Measurements from ENCODE around the gene MAP2K5. TPM values are rescaled to one million over a fixed set of nuclear protein-coding genes. Genes with fewer than 3 reads are reported as not detected.

The MAP2K5 gene
- total RNA-seq, 1 donor from 2014 or later, result 19.6 TPM

DNA sequence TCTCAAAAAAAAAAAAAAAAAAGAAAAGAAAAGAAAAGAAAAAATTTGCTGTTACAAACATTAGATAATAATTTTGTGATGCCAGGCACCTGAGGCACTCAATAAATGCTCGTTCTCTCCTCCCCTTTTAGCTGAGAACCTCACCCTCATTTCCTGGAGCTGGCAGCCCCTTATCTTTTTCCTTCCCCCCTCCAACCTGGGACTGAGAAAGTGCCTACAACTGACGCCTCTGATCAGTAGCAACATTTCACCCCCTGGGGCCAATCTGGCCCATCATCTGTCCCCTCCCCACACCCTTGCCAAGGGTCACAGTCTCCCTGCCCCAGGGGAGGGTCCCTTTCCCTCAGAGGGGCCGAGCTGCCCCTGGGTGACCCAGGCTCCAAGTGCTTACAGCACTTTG lies 309.9 kb downstream of the MAP2K5 start:
- Mint-ChIP-seq H3K36me3 (ENCODE audit: low read depth) (no peaks in the 10 kb centered on the region), H3K27ac (ENCODE audit: unreplicated experiment) (no peak overlapping the region), H3K27me3 (ENCODE audit: low read depth) (peaks cover 7% of the 10 kb centered on the region), H3K4me3 (no peak overlapping the region), H3K4me1 (peaks cover 9% of the 10 kb centered on the region), H3K9me3 (no peaks in the 10 kb centered on the region)
- TF ChIP-seq, protein P1, sequence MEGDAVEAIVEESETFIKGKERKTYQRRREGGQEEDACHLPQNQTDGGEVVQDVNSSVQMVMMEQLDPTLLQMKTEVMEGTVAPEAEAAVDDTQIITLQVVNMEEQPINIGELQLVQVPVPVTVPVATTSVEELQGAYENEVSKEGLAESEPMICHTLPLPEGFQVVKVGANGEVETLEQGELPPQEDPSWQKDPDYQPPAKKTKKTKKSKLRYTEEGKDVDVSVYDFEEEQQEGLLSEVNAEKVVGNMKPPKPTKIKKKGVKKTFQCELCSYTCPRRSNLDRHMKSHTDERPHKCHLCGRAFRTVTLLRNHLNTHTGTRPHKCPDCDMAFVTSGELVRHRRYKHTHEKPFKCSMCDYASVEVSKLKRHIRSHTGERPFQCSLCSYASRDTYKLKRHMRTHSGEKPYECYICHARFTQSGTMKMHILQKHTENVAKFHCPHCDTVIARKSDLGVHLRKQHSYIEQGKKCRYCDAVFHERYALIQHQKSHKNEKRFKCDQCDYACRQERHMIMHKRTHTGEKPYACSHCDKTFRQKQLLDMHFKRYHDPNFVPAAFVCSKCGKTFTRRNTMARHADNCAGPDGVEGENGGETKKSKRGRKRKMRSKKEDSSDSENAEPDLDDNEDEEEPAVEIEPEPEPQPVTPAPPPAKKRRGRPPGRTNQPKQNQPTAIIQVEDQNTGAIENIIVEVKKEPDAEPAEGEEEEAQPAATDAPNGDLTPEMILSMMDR (conservative IDR thresholded peaks at IDR 0.05), result no peak
- DNase-seq (ENCODE audit: low read depth, low spot score), result no peak

DNA sequence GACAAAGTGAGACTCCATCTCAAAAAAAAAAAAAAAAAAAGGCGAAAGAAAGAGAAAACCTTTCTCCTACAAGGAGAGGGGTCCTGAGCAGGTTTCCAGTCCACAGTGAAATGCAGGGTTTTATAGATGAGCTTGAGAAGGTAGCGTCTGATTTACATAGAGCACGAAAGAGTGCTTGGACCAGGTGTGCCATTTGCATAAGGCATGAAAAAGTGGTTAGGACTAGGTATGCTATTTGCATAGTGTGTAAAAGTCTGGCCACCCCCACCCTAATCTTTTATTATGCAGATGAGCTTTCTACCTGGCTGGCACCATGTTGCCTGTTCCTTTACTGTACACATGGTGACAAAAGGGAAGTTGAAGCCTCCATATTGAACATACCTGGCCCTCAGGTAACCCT lies 311.0 kb downstream of the MAP2K5 start:
- H3K27ac Mint-ChIP-seq (ENCODE audit: unreplicated experiment), result no peak overlapping the region
- no peaks in the 10 kb centered on the region for H3K27me3 Mint-ChIP-seq (ENCODE audit: low read depth)
- no peaks in the 10 kb centered on the region for H3K36me3 Mint-ChIP-seq (ENCODE audit: low read depth)
- DNase-seq (ENCODE audit: low read depth, low spot score), result no peak
- TF ChIP-seq, protein P1 (conservative IDR thresholded peaks at IDR 0.05), result no peak
- H3K9me3 Mint-ChIP-seq, result no peaks in the 10 kb centered on the region
- peaks cover 9% of the 10 kb centered on the region for H3K4me1 Mint-ChIP-seq
- no peak overlapping the region for H3K4me3 Mint-ChIP-seq

DNA sequence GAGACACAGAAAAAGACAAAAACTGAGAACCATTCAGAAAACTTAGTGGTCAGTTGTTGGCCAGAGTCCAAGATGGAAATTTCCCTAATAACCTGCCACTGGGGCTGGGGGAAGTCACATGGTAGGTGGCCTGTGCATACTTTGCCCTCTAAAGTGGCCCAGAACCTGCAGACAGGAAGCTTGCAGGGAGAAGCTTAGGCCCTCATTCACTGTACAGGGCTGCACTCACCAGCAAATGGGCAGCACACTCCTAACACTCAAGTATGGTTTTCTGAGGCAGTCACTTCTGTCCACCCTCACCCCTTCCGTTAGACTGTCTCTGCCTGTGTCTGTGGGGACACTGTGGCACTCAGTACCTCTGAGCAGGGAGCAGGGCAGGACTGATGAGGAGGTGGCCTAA lies 311.9 kb downstream of the MAP2K5 start:
- H3K36me3 Mint-ChIP-seq (ENCODE audit: low read depth), result no peaks in the 10 kb centered on the region
- H3K9me3 Mint-ChIP-seq, result no peaks in the 10 kb centered on the region
- TF ChIP-seq, protein P1 (conservative IDR thresholded peaks at IDR 0.05), result no peak
- H3K27ac Mint-ChIP-seq (ENCODE audit: unreplicated experiment), result no peak overlapping the region
- peaks cover 9% of the 10 kb centered on the region for H3K4me1 Mint-ChIP-seq
- H3K4me3 Mint-ChIP-seq, result no peak overlapping the region
- H3K27me3 Mint-ChIP-seq (ENCODE audit: low read depth), result no peaks in the 10 kb centered on the region
- no peak for DNase-seq (ENCODE audit: low read depth, low spot score)

DNA sequence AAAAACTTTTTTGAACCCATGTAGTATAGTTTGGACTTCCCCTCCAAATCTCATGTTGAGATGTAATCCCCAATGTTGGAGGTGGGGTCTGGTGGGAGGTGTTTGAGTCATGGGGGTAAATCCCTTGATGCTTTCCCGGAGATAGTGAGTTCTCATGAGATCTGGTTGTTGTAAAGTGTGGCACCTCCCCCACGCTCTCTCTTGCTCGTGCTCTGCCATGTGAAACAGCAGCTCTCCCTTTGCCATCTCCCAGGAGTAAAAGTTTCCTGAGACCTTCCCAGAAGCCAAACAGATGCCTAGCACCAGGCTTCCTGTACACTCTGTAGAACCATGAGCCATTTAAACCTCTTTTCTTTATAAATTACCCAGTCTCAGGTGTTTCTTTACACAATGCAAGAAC lies 313.3 kb downstream of the MAP2K5 start:
- no peaks in the 10 kb centered on the region for H3K27me3 Mint-ChIP-seq (ENCODE audit: low read depth)
- H3K36me3 Mint-ChIP-seq (ENCODE audit: low read depth), result no peaks in the 10 kb centered on the region
- no peak for DNase-seq (ENCODE audit: low read depth, low spot score)
- H3K9me3 Mint-ChIP-seq, result no peaks in the 10 kb centered on the region
- H3K27ac Mint-ChIP-seq (ENCODE audit: unreplicated experiment), result no peak overlapping the region
- peaks cover 9% of the 10 kb centered on the region for H3K4me1 Mint-ChIP-seq
- H3K4me3 Mint-ChIP-seq, result no peak overlapping the region
- TF ChIP-seq, protein P1 (conservative IDR thresholded peaks at IDR 0.05), result no peak

Other genes with a start within 250 kb of the MAP2K5 start
- 6.8 and 7.6 TPM in 2 replicates for gene C15orf61, start 21.6 kb upstream of the MAP2K5 start, total RNA-seq

Measured in neural crest cell (in vitro differentiated cells).